Esophagus muscularis mucosa (tissue), 4 donors: Measurements from ENCODE around the gene AGBL1. TPM values are rescaled to one million over a fixed set of nuclear protein-coding genes. Genes with fewer than 3 reads are reported as not detected.

ENCODE experiments used
- DNase-seq: peaks from one replicate; pipeline ENCODE4 v3.0.0-alpha.2; 2017; ENCODE audit errors: extremely low spot score
- H3K27ac ChIP-seq, 4 donors: fragments of 200-600 bp; sonication (generic); replicated peaks in 1 of 4; 1 replicate in 3 of 4; 2 replicates in 1 of 4; pipeline ENCODE4 v1.5.1; 2016 to 2019; ENCODE audit warnings: mild to moderate bottlenecking in 1 of 4
- H3K27me3 ChIP-seq, 4 donors: fragments of 200-600 bp; sonication (generic); one replicate each; pipeline versions ENCODE4 v1.5.1 to v1.6.0; 2016 to 2019
- H3K36me3 ChIP-seq, 4 donors: fragments of 200-600 bp; sonication (generic); one replicate each; pipeline ENCODE4 v1.5.1; 2016 to 2019
- H3K4me1 ChIP-seq, 4 donors: fragments of 200-600 bp; sonication (generic); one replicate each; pipeline ENCODE4 v1.5.1; 2016 to 2019
- H3K4me3 ChIP-seq, 4 donors: fragments of 200-600 bp; sonication (generic); 1 replicate in 2 of 4; 2 replicates in 2 of 4; pipeline ENCODE4 v1.5.1; 2016 to 2019; ENCODE audit warnings: mild to moderate bottlenecking in 4 of 4, moderate library complexity in 1 of 4
- H3K9me3 ChIP-seq, 4 donors: fragments of 200-600 bp; sonication (generic); 1 replicate in 3 of 4; 2 replicates in 1 of 4; pipeline ENCODE4 v1.5.1; 2016 to 2019
- CTCF ChIP-seq, 3 experiments: fragments of 200-600 bp in 2 of 3; fragments of 450-650 bp in 1 of 3; sonication (generic) in 2 of 3; IDR thresholded peaks; one replicate each; pipeline ENCODE4 v1.5.1; 2017 to 2019; ENCODE audit warnings: antibody characterized with exemption in 3 of 3, mild to moderate bottlenecking in 2 of 3, moderate library complexity in 1 of 3
- EP300 ChIP-seq: sonication (generic); formaldehyde crosslinking; IDR thresholded peaks from one replicate; pipeline ENCODE4 v1.6.1; 2017; ENCODE audit warnings: antibody characterized with exemption
- POLR2A ChIP-seq: fragments of 450-650 bp; IDR thresholded peaks from one replicate; pipeline ENCODE4 v1.6.1; 2017; ENCODE audit warnings: antibody characterized with exemption, moderate library complexity, mild to moderate bottlenecking, low read depth
- POLR2AphosphoS5 ChIP-seq, 2 donors: sonication (generic); formaldehyde crosslinking; IDR thresholded peaks; one replicate each; pipeline ENCODE4 v1.6.1; 2017; ENCODE audit warnings: antibody characterized with exemption in 2 of 2
- WGBS: methylation state at CpG from one replicate; pipeline ENCODE4 v1.1.5; 2018; 5-methylcytosine and 5-hydroxymethylcytosine counted together
- intact Hi-C: fragments of 100-400 bp; cut with DNase I; formaldehyde crosslinking; loops from one replicate; pipeline ENCODE4 v1.15.1; 2023
- total RNA-seq, 4 donors: library from RNA; depleted of rRNA; stranded (reverse); fragments of >200 nt; gene quantifications; one replicate each; pipeline versions ENCODE4 v1.1.0 to v1.2.1, GENCODE V29; 2016

AGBL1 gene
- total RNA-seq, 4 donors from 2014 or later, result 0.06 TPM; not detected in 3

GRCh38 chr15:86664581-86664980, 584.9 kb downstream of the AGBL1 start:
- TF ChIP-seq POLR2AphosphoS5 (IDR thresholded peaks at IDR 0.05), result no peak
- TF ChIP-seq EP300, result no peak
- no peak for TF ChIP-seq POLR2A
- no peak for TF ChIP-seq CTCF (IDR thresholded peaks at IDR 0.05)
- Histone ChIP-seq H3K9me3 (no peaks in the 10 kb centered on the region), H3K4me3 (no peak overlapping the region), H3K36me3 (no peaks in the 10 kb centered on the region), H3K27me3 (no peaks in the 10 kb centered on the region), H3K27ac (no peak overlapping the region), H3K4me1 (no peaks in the 10 kb centered on the region)
- WGBS, result 96% methylated on average over 1 of the region's 1 CpG
- DNase-seq, result no peak
- intact Hi-C loops, result no loop called here

- Histone ChIP-seq H3K4me1 (no peaks in the 10 kb centered on the region), H3K36me3 (no peaks in the 10 kb centered on the region), H3K27me3 (no peaks in the 10 kb centered on the region), H3K27ac (no peak overlapping the region), H3K9me3 (no peaks in the 10 kb centered on the region), H3K4me3 (no peak overlapping the region)
- 96% methylated on average over 4 of the region's 4 CpGs for WGBS
- intact Hi-C loops, result no loop called here
- TF ChIP-seq EP300, result no peak
- no peak for TF ChIP-seq CTCF (IDR thresholded peaks at IDR 0.05)
- no peak for TF ChIP-seq POLR2AphosphoS5 (IDR thresholded peaks at IDR 0.05)
- TF ChIP-seq POLR2A, result no peak
- DNase-seq, result no peak
Measured at GRCh38 chr15:86676002-86676401, 596.3 kb downstream of the AGBL1 start.

GRCh38 chr15:86677278-86677677, 597.6 kb downstream of the AGBL1 start:
- WGBS, result 42% methylated on average over 6 of the region's 6 CpGs
- Histone ChIP-seq H3K4me1 (no peaks in the 10 kb centered on the region), H3K27me3 (no peaks in the 10 kb centered on the region), H3K9me3 (no peaks in the 10 kb centered on the region), H3K27ac (no peak overlapping the region), H3K4me3 (no peak overlapping the region), H3K36me3 (no peaks in the 10 kb centered on the region)
- TF ChIP-seq POLR2A, result no peak
- no peak for TF ChIP-seq EP300
- TF ChIP-seq CTCF (IDR thresholded peaks at IDR 0.05), result no peak
- no peak for TF ChIP-seq POLR2AphosphoS5 (IDR thresholded peaks at IDR 0.05)
- intact Hi-C loops, result no loop called here
- no peak for DNase-seq

- TF ChIP-seq POLR2AphosphoS5 (IDR thresholded peaks at IDR 0.05) (no peak), CTCF (IDR thresholded peaks at IDR 0.05) (no peak), EP300 (no peak), POLR2A (no peak)
- H3K9me3 ChIP-seq, result no peaks in the 10 kb centered on the region
- H3K27me3 ChIP-seq, result no peaks in the 10 kb centered on the region
- DNase-seq, result no peak
- no peaks in the 10 kb centered on the region for H3K36me3 ChIP-seq
- intact Hi-C loops, result no loop called here
- H3K4me1 ChIP-seq, result no peaks in the 10 kb centered on the region
- WGBS, result 84% methylated on average over 3 of the region's 3 CpGs
- H3K4me3 ChIP-seq, result no peak overlapping the region
- H3K27ac ChIP-seq, result no peak overlapping the region
Measured at GRCh38 chr15:86685263-86685662, 605.6 kb downstream of the AGBL1 start.

- intact Hi-C loops, result no loop called here
- TF ChIP-seq EP300 (no peak), CTCF (IDR thresholded peaks at IDR 0.05) (no peak), POLR2A (no peak), POLR2AphosphoS5 (IDR thresholded peaks at IDR 0.05) (no peak)
- H3K27ac ChIP-seq, result no peak overlapping the region
- no peak overlapping the region for H3K4me3 ChIP-seq
- no peak for DNase-seq
- no peaks in the 10 kb centered on the region for H3K4me1 ChIP-seq
- no peaks in the 10 kb centered on the region for H3K36me3 ChIP-seq
- H3K27me3 ChIP-seq, result no peaks in the 10 kb centered on the region
- 81% methylated on average over 4 of the region's 4 CpGs for WGBS
- H3K9me3 ChIP-seq, result no peaks in the 10 kb centered on the region
Measured at GRCh38 chr15:86689006-86689405, 609.3 kb downstream of the AGBL1 start.
